ENCODE results near the gene C5orf52.
A peak's percentile ranks its signal among the peaks of the same experiment; 100 is the strongest.

C5orf52 gene

DNA sequence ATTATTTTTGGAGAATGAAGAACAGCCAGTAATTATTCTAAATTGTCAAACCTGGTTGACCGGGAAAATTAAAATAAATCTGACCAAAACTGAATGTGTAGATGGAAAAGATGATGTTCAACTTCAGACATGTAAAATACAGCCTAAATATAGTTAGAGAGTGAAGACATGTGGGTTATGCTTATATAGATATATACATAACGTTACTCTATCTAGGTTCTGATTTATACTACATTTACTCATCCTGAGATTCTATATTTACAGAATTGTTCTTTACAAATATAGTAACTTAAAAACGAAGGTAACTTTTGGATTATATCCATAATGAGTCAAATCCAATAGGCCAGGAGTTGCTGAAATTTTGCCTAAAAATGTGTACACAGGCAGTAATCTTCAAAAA lies 39.1 kb downstream of the C5orf52 start:
- ATAC-seq, result no peak
- TF ChIP-seq ZNF8 (CRISPR knock-in tag; IDR thresholded peaks at IDR 0.05), result no peak
- TF ChIP-seq, protein P1, sequence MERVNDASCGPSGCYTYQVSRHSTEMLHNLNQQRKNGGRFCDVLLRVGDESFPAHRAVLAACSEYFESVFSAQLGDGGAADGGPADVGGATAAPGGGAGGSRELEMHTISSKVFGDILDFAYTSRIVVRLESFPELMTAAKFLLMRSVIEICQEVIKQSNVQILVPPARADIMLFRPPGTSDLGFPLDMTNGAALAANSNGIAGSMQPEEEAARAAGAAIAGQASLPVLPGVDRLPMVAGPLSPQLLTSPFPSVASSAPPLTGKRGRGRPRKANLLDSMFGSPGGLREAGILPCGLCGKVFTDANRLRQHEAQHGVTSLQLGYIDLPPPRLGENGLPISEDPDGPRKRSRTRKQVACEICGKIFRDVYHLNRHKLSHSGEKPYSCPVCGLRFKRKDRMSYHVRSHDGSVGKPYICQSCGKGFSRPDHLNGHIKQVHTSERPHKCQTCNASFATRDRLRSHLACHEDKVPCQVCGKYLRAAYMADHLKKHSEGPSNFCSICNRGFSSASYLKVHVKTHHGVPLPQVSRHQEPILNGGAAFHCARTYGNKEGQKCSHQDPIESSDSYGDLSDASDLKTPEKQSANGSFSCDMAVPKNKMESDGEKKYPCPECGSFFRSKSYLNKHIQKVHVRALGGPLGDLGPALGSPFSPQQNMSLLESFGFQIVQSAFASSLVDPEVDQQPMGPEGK (CRISPR knock-in tag; IDR thresholded peaks at IDR 0.05; ENCODE audit: borderline replicate concordance), result no peak
- TF ChIP-seq OSR1 (CRISPR knock-in tag; IDR thresholded peaks at IDR 0.05), result no peak
- TF ChIP-seq ESRRG (CRISPR knock-in tag; IDR thresholded peaks at IDR 0.05), result no peak
- no peak for TF ChIP-seq ARNTL (CRISPR knock-in tag; IDR thresholded peaks at IDR 0.05; ENCODE audit: borderline replicate concordance, low read depth)
- TF ChIP-seq, protein P2, sequence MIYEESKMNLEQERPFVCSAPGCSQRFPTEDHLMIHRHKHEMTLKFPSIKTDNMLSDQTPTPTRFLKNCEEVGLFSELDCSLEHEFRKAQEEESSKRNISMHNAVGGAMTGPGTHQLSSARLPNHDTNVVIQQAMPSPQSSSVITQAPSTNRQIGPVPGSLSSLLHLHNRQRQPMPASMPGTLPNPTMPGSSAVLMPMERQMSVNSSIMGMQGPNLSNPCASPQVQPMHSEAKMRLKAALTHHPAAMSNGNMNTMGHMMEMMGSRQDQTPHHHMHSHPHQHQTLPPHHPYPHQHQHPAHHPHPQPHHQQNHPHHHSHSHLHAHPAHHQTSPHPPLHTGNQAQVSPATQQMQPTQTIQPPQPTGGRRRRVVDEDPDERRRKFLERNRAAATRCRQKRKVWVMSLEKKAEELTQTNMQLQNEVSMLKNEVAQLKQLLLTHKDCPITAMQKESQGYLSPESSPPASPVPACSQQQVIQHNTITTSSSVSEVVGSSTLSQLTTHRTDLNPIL (CRISPR knock-in tag; IDR thresholded peaks at IDR 0.05; ENCODE audit: low read depth), result no peak
- no peak for TF ChIP-seq BACH2 (CRISPR knock-in tag; IDR thresholded peaks at IDR 0.05; ENCODE audit: borderline replicate concordance)
- no peak for TF ChIP-seq PPARA (CRISPR knock-in tag; IDR thresholded peaks at IDR 0.05; ENCODE audit: borderline replicate concordance)
- TF ChIP-seq ISL1 (CRISPR knock-in tag; IDR thresholded peaks at IDR 0.05), result no peak
- no peak for TF ChIP-seq ZC3H10 (CRISPR knock-in tag; IDR thresholded peaks at IDR 0.05)

DNA sequence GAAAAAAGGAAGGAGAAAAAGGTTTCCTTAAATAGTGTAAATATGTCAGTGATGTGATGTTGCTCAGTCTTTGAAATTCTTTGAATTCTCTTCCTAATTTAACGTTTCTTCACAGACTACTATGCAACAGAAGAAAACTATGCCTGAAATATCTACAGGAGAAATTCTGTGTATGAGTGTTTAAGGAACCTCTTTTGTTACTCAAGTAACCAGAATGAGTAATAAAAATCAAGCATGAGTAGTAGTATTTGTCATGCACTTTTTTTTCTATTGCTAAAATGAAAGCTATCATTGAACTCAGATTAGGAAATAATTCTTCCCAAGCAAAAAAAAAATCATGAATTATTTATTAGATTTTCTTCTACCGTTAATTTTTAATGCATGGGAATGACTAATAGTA lies 39.5 kb downstream of the C5orf52 start:
- peak; percentile 78 for ATAC-seq
- no peak for TF ChIP-seq ZFP3 (CRISPR knock-in tag; IDR thresholded peaks at IDR 0.05)
- peak; percentile 62; the same call in 1 of the 2 replicates for TF ChIP-seq ISL1 (CRISPR knock-in tag; IDR thresholded peaks at IDR 0.05)

DNA sequence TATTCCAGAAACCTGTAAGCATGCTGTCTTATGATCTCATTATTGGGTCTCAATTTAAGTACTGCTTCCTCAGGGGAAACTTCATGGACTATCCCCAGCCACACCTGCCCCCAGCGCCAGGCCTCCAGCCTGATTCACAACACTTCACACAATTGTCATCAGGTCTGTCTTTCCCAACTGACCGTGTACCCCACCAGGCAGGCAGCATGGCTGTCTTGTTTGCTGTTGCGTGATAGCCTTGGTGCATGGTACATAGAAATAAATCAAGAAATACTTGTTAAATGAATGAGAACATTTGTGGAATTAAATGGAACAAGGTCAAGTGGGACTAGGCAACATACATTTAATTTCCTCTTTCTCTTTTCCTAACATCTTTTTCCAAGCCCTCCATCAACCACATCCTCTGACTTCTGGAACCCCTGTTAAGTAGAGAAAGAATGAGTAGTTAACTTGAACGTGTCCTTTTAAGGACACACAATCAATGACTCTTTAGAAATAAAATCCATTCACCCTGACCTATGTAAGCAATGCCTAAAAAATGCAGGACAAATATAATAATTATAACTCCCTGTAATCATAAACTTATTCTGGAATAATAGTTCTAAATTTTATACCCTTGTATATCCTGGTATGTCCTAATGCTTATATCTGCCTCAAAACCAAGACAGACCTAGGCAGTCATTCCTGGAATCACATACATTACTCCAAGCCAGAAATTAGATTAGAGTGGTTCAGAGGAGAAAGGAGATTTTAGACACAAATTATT lies 42.7 kb downstream of the C5orf52 start:
- ATAC-seq, result peak; percentile 56
- TF ChIP-seq TOX (CRISPR knock-in tag; IDR thresholded peaks at IDR 0.05; ENCODE audit: borderline replicate concordance) (no peak), OSR1 (CRISPR knock-in tag; IDR thresholded peaks at IDR 0.05) (no peak), ZNF70 (CRISPR knock-in tag; IDR thresholded peaks at IDR 0.05) (no peak), SNAI2 (CRISPR knock-in tag; IDR thresholded peaks at IDR 0.05) (no peak), CSDC2 (CRISPR knock-in tag; IDR thresholded peaks at IDR 0.05) (no peak), RARB (CRISPR knock-in tag; IDR thresholded peaks at IDR 0.05) (no peak), ZNF8 (CRISPR knock-in tag; IDR thresholded peaks at IDR 0.05) (no peak), GLIS3 (CRISPR knock-in tag; IDR thresholded peaks at IDR 0.05) (no peak), ZFP3 (CRISPR knock-in tag; IDR thresholded peaks at IDR 0.05) (no peak), ZNF565 (CRISPR knock-in tag; conservative IDR thresholded peaks at IDR 0.05; ENCODE audit: low read depth) (no peak), TCF4 (CRISPR knock-in tag; IDR thresholded peaks at IDR 0.05; ENCODE audit: borderline replicate concordance) (no peak), ZFP30 (CRISPR knock-in tag; IDR thresholded peaks at IDR 0.05) (no peak), ARNTL (CRISPR knock-in tag; IDR thresholded peaks at IDR 0.05; ENCODE audit: borderline replicate concordance, low read depth) (no peak)
- TF ChIP-seq, protein P2 (CRISPR knock-in tag; IDR thresholded peaks at IDR 0.05; ENCODE audit: low read depth), result no peak
- TF ChIP-seq, protein P3, sequence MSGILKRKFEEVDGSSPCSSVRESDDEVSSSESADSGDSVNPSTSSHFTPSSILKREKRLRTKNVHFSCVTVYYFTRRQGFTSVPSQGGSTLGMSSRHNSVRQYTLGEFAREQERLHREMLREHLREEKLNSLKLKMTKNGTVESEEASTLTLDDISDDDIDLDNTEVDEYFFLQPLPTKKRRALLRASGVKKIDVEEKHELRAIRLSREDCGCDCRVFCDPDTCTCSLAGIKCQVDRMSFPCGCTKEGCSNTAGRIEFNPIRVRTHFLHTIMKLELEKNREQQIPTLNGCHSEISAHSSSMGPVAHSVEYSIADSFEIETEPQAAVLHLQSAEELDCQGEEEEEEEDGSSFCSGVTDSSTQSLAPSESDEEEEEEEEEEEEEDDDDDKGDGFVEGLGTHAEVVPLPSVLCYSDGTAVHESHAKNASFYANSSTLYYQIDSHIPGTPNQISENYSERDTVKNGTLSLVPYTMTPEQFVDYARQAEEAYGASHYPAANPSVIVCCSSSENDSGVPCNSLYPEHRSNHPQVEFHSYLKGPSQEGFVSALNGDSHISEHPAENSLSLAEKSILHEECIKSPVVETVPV (CRISPR knock-in tag; IDR thresholded peaks at IDR 0.05), result no peak
- TF ChIP-seq, protein P4, sequence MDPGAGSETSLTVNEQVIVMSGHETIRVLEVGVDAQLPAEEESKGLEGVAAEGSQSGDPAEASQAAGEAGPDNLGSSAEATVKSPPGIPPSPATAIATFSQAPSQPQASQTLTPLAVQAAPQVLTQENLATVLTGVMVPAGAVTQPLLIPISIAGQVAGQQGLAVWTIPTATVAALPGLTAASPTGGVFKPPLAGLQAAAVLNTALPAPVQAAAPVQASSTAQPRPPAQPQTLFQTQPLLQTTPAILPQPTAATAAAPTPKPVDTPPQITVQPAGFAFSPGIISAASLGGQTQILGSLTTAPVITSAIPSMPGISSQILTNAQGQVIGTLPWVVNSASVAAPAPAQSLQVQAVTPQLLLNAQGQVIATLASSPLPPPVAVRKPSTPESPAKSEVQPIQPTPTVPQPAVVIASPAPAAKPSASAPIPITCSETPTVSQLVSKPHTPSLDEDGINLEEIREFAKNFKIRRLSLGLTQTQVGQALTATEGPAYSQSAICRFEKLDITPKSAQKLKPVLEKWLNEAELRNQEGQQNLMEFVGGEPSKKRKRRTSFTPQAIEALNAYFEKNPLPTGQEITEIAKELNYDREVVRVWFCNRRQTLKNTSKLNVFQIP (CRISPR knock-in tag; IDR thresholded peaks at IDR 0.05; ENCODE audit: borderline replicate concordance, low read depth), result no peak
- TF ChIP-seq, protein P1 (CRISPR knock-in tag; IDR thresholded peaks at IDR 0.05; ENCODE audit: borderline replicate concordance), result no peak
- TF ChIP-seq, protein P5, sequence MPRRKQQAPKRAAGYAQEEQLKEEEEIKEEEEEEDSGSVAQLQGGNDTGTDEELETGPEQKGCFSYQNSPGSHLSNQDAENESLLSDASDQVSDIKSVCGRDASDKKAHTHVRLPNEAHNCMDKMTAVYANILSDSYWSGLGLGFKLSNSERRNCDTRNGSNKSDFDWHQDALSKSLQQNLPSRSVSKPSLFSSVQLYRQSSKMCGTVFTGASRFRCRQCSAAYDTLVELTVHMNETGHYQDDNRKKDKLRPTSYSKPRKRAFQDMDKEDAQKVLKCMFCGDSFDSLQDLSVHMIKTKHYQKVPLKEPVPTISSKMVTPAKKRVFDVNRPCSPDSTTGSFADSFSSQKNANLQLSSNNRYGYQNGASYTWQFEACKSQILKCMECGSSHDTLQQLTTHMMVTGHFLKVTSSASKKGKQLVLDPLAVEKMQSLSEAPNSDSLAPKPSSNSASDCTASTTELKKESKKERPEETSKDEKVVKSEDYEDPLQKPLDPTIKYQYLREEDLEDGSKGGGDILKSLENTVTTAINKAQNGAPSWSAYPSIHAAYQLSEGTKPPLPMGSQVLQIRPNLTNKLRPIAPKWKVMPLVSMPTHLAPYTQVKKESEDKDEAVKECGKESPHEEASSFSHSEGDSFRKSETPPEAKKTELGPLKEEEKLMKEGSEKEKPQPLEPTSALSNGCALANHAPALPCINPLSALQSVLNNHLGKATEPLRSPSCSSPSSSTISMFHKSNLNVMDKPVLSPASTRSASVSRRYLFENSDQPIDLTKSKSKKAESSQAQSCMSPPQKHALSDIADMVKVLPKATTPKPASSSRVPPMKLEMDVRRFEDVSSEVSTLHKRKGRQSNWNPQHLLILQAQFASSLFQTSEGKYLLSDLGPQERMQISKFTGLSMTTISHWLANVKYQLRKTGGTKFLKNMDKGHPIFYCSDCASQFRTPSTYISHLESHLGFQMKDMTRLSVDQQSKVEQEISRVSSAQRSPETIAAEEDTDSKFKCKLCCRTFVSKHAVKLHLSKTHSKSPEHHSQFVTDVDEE (CRISPR knock-in tag; IDR thresholded peaks at IDR 0.05), result no peak
